Mesothelial cell of epicardium (in vitro differentiated cells): Measurements from ENCODE around the gene ERC2. TPM values are rescaled to one million over a fixed set of nuclear protein-coding genes. Genes with fewer than 3 reads are reported as not detected.

ENCODE experiments used
- DNase-seq, 2 experiments: peaks; one replicate each; pipeline ENCODE4 v3.0.0; 2021; ENCODE audit warnings: low spot score in 2 of 2; ENCODE audit not compliant: unreplicated experiment in 2 of 2
- H3K27ac Mint-ChIP-seq: 2 replicates; pipeline ENCODE4 v1.8.0; 2021; ENCODE audit warnings: mixed read lengths
- H3K27me3 Mint-ChIP-seq: 2 replicates; pipeline ENCODE4 v1.8.0; 2021; ENCODE audit warnings: low read depth, mixed read lengths
- H3K36me3 Mint-ChIP-seq: 2 replicates; pipeline ENCODE4 v1.8.0; 2021; ENCODE audit warnings: mixed read lengths
- H3K4me1 Mint-ChIP-seq: 2 replicates; pipeline ENCODE4 v1.8.0; 2021; ENCODE audit warnings: mixed read lengths
- H3K4me3 Mint-ChIP-seq: 2 replicates; pipeline ENCODE4 v1.8.0; 2021; ENCODE audit warnings: mild to moderate bottlenecking, moderate library complexity, mixed read lengths
- H3K9me3 Mint-ChIP-seq: 2 replicates; pipeline ENCODE4 v1.8.0; 2021; ENCODE audit warnings: mixed read lengths
- CTCF ChIP-seq: fragments of 200-600 bp; sonication (generic); IDR thresholded peaks from one replicate; pipeline ENCODE4 v1.5.0; 2021; ENCODE audit warnings: antibody characterized with exemption; ENCODE audit not compliant: unreplicated experiment
- total RNA-seq: library from RNA; stranded (reverse); gene quantifications from 3 replicates; pipeline ENCODE4 v1.2.1, GENCODE V29; 2021

ERC2 gene
- total RNA-seq, 1 donor from 2014 or later, result 15.6 TPM

- no peak for DNase-seq
- Mint-ChIP-seq H3K36me3 (no peaks in the 10 kb centered on the region), H3K27me3 (no peaks in the 10 kb centered on the region), H3K4me1 (no peaks in the 10 kb centered on the region), H3K9me3 (peaks cover 6% of the 10 kb centered on the region), H3K27ac (no peak overlapping the region), H3K4me3 (no peak overlapping the region)
- no peak for TF ChIP-seq CTCF
Observed at GRCh38 chr3:56361731-56362130, 106.5 kb downstream of the ERC2 start.

GRCh38 chr3:56357266-56357665, 111.0 kb downstream of the ERC2 start:
- Mint-ChIP-seq H3K27ac (no peak overlapping the region), H3K4me1 (no peaks in the 10 kb centered on the region), H3K27me3 (no peaks in the 10 kb centered on the region), H3K9me3 (peaks cover 6% of the 10 kb centered on the region), H3K4me3 (no peak overlapping the region), H3K36me3 (no peaks in the 10 kb centered on the region)
- TF ChIP-seq CTCF, result no peak
- DNase-seq, result no peak

GRCh38 chr3:56356808-56357207, 111.5 kb downstream of the ERC2 start:
- TF ChIP-seq CTCF, result no peak
- Mint-ChIP-seq H3K9me3 (peaks cover 6% of the 10 kb centered on the region), H3K36me3 (no peaks in the 10 kb centered on the region), H3K4me1 (no peaks in the 10 kb centered on the region), H3K4me3 (no peak overlapping the region), H3K27me3 (no peaks in the 10 kb centered on the region), H3K27ac (no peak overlapping the region)
- no peak for DNase-seq

- DNase-seq, result no peak
- Mint-ChIP-seq H3K4me1 (no peaks in the 10 kb centered on the region), H3K27me3 (no peaks in the 10 kb centered on the region), H3K36me3 (no peaks in the 10 kb centered on the region), H3K4me3 (no peak overlapping the region), H3K9me3 (no peaks in the 10 kb centered on the region), H3K27ac (no peak overlapping the region)
- no peak for TF ChIP-seq CTCF
Observed at GRCh38 chr3:56355570-56356185, 112.6 kb downstream of the ERC2 start.

- TF ChIP-seq CTCF, result no peak
- no peak for DNase-seq
- Mint-ChIP-seq H3K4me3 (no peak overlapping the region), H3K9me3 (no peaks in the 10 kb centered on the region), H3K36me3 (no peaks in the 10 kb centered on the region), H3K4me1 (no peaks in the 10 kb centered on the region), H3K27me3 (no peaks in the 10 kb centered on the region), H3K27ac (no peak overlapping the region)
Observed at GRCh38 chr3:56351537-56351936, 116.7 kb downstream of the ERC2 start.
